Neuronal stem cell (in vitro differentiated cells): ENCODE data around the gene NTN5.
"Not testable (repeated sequence)": the region's sequence is repeated elsewhere in the genome, so short reads cannot be mapped to it uniquely, and the experiment has no call there.

Experiments used
- DNase-seq: peaks from one replicate; pipeline ENCODE4 v3.0.0-alpha.2; 2013; ENCODE audit warnings: low spot score
- H2AFZ ChIP-seq: one replicate; pipeline ENCODE4 v1.6.1; 2013; ENCODE audit warnings: mild to moderate bottlenecking, low read length, inconsistent platforms
- H2AK5ac ChIP-seq: 2 replicates; pipeline ENCODE4 v1.6.1; 2013; ENCODE audit warnings: low read depth, mild to moderate bottlenecking, inconsistent platforms, low read length, moderate library complexity, mixed read lengths
- H2BK120ac ChIP-seq: 2 replicates; pipeline ENCODE4 v1.6.1; 2013; ENCODE audit warnings: low read depth, mild to moderate bottlenecking, inconsistent platforms, low read length, moderate library complexity, mixed read lengths
- H2BK12ac ChIP-seq: one replicate; pipeline ENCODE4 v1.6.1; 2013; ENCODE audit warnings: low read length, inconsistent platforms
- H2BK15ac ChIP-seq: 2 replicates; pipeline ENCODE4 v1.6.1; 2013; ENCODE audit warnings: mild to moderate bottlenecking, low read length, inconsistent platforms, mixed read lengths
- H2BK5ac ChIP-seq: one replicate; pipeline ENCODE4 v1.6.1; 2013; ENCODE audit warnings: inconsistent platforms, mild to moderate bottlenecking, low read length, moderate library complexity
- H3K14ac ChIP-seq: one replicate; pipeline ENCODE4 v1.6.1; 2013; ENCODE audit warnings: low read length, inconsistent platforms
- H3K18ac ChIP-seq: 2 replicates; pipeline ENCODE4 v1.6.1; 2013; ENCODE audit warnings: low read length, inconsistent platforms
- H3K23ac ChIP-seq: 2 replicates; pipeline ENCODE4 v1.6.1; 2013; ENCODE audit warnings: low read depth, mild to moderate bottlenecking, mixed read lengths, low read length, inconsistent platforms; ENCODE audit not compliant: poor library complexity
- H3K27ac ChIP-seq: replicated peaks from 3 replicates; pipeline ENCODE4 v1.5.1; 2013; ENCODE audit warnings: low read length, inconsistent platforms
- H3K27me3 ChIP-seq, 3 experiments: 2 replicates each; pipeline ENCODE4 v1.6.1; 2013; ENCODE audit warnings: low read length in 3 of 3, mild to moderate bottlenecking in 2 of 3, inconsistent platforms in 1 of 3, low read depth in 1 of 3, mixed read lengths in 1 of 3, moderate library complexity in 1 of 3; ENCODE audit not compliant: control insufficient read depth in 3 of 3, insufficient read depth in 3 of 3
- H3K36me3 ChIP-seq, 2 donors: replicated peaks in 1 of 2; 2 replicates each; pipeline ENCODE4 v1.6.1; 2013; ENCODE audit warnings: low read length in 2 of 2; ENCODE audit not compliant: control insufficient read depth in 2 of 2, insufficient read depth in 2 of 2
- H3K4ac ChIP-seq: 2 replicates; pipeline ENCODE4 v1.6.1; 2013; ENCODE audit warnings: inconsistent platforms, mild to moderate bottlenecking, low read length, moderate library complexity
- H3K4me1 ChIP-seq, 2 donors: 1 replicate in 1 of 2; 2 replicates in 1 of 2; pipeline ENCODE4 v1.6.1; 2013; ENCODE audit warnings: low read length in 2 of 2, low read depth in 1 of 2; ENCODE audit not compliant: control insufficient read depth in 2 of 2, insufficient read depth in 1 of 2
- H3K4me2 ChIP-seq: one replicate; pipeline ENCODE4 v1.6.1; 2013; ENCODE audit warnings: mild to moderate bottlenecking, low read length, inconsistent platforms; ENCODE audit not compliant: insufficient read depth, poor library complexity, severe bottlenecking
- H3K4me3 ChIP-seq, 2 donors: 2 replicates each; pipeline ENCODE4 v1.5.1; 2013; ENCODE audit warnings: low read length in 2 of 2, mild to moderate bottlenecking in 2 of 2, inconsistent platforms in 1 of 2, moderate library complexity in 1 of 2
- H3K79me1 ChIP-seq: one replicate; pipeline ENCODE4 v1.6.1; 2013; ENCODE audit warnings: low read depth, mild to moderate bottlenecking, inconsistent platforms, low read length, moderate library complexity
- H3K9ac ChIP-seq: one replicate; pipeline ENCODE4 v1.6.1; 2013; ENCODE audit warnings: mild to moderate bottlenecking, low read depth, low read length, inconsistent platforms; ENCODE audit not compliant: poor library complexity
- H3K9me3 ChIP-seq, 2 donors: replicated peaks in 1 of 2; 2 replicates each; pipeline versions ENCODE3 to v1.6.1; 2013; ENCODE audit warnings: low read length in 2 of 2, mild to moderate bottlenecking in 2 of 2, inconsistent platforms in 1 of 2, low read depth in 1 of 2, mixed read lengths in 1 of 2, moderate library complexity in 1 of 2; ENCODE audit not compliant: control insufficient read depth in 2 of 2, insufficient read depth in 1 of 2
- H4K8ac ChIP-seq: one replicate; pipeline ENCODE4 v1.6.1; 2013; ENCODE audit warnings: low read depth, mild to moderate bottlenecking, inconsistent platforms, low read length, moderate library complexity
- H4K91ac ChIP-seq: one replicate; pipeline ENCODE4 v1.6.1; 2013; ENCODE audit warnings: low read length, low read depth, mild to moderate bottlenecking, inconsistent platforms; ENCODE audit not compliant: poor library complexity
- WGBS, 2 donors: extraction: QIAGEN DNeasy Blood & Tissue Kit; methylation state at CpG; one replicate each; pipeline ENCODE4 v1.1.7; 2013; ENCODE audit warnings: missing lambda C conversion rate in 2 of 2, mixed read lengths in 1 of 2; ENCODE audit not compliant: insufficient read length in 2 of 2, insufficient replicate concordance in 1 of 2; ENCODE audit errors: extremely low coverage in 2 of 2; 5-methylcytosine and 5-hydroxymethylcytosine counted together

The NTN5 gene

GRCh38 chr19:48658483-48658882 lies 14.3 kb downstream of the NTN5 start:
- H3K4me3 ChIP-seq = no peak overlapping the region
- peaks cover 5 to 9% of the 10 kb centered on the region in 2 donors for H3K4me1 ChIP-seq
- no peak overlapping the region for H2BK12ac ChIP-seq
- WGBS, 2 donors = no CpG with 5 or more reads among the region's 6 CpGs
- no peak overlapping the region for H3K4me2 ChIP-seq
- no peak overlapping the region for H3K18ac ChIP-seq
- H3K9ac ChIP-seq = no peak overlapping the region
- no peak overlapping the region for H3K14ac ChIP-seq
- H3K27me3 ChIP-seq = no peaks in the 10 kb centered on the region
- no peak overlapping the region for H2BK5ac ChIP-seq
- no peak overlapping the region for H2BK120ac ChIP-seq
- no peak overlapping the region for H2AFZ ChIP-seq
- H4K8ac ChIP-seq = no peak overlapping the region
- H3K36me3 ChIP-seq = no peaks in the 10 kb centered on the region
- H3K9me3 ChIP-seq = no peaks in the 10 kb centered on the region
- no peak overlapping the region for H3K23ac ChIP-seq
- H2BK15ac ChIP-seq = no peak overlapping the region
- no peak overlapping the region for H4K91ac ChIP-seq
- no peak overlapping the region for H3K4ac ChIP-seq
- no peak for DNase-seq
- no peak overlapping the region for H3K27ac ChIP-seq
- no peak overlapping the region for H2AK5ac ChIP-seq
- H3K79me1 ChIP-seq = no peaks in the 10 kb centered on the region

- H2BK5ac ChIP-seq, H3K79me1 ChIP-seq, H3K23ac ChIP-seq, H2BK15ac ChIP-seq, H2BK120ac ChIP-seq, H3K9ac ChIP-seq, H2AK5ac ChIP-seq, DNase-seq, H3K27ac ChIP-seq, H3K4me3 ChIP-seq, H4K91ac ChIP-seq, H2BK12ac ChIP-seq, H4K8ac ChIP-seq, H3K9me3 ChIP-seq, H2AFZ ChIP-seq, H3K18ac ChIP-seq, H3K4ac ChIP-seq, H3K27me3 ChIP-seq, H3K4me1 ChIP-seq, H3K4me2 ChIP-seq, H3K14ac ChIP-seq, H3K36me3 ChIP-seq: not testable (repeated sequence)
- no CpG with 5 or more reads among the region's 5 CpGs for WGBS, 2 donors
Observed at GRCh38 chr19:48657828-48658227, 15.0 kb downstream of the NTN5 start.

- no peak overlapping the region for H3K27ac ChIP-seq
- H3K23ac ChIP-seq = no peak overlapping the region
- H2AFZ ChIP-seq = peak overlapping the region; percentile 62
- no peak for DNase-seq
- H4K91ac ChIP-seq = no peak overlapping the region
- H2BK120ac ChIP-seq = no peak overlapping the region
- no peak overlapping the region for H2AK5ac ChIP-seq
- H3K14ac ChIP-seq = no peak overlapping the region
- no CpG with 5 or more reads among the region's 16 CpGs for WGBS, 2 donors
- H2BK5ac ChIP-seq = no peak overlapping the region
- H3K4ac ChIP-seq = no peak overlapping the region
- H3K4me3 ChIP-seq = no peak overlapping the region
- H3K27me3 ChIP-seq = no peaks in the 10 kb centered on the region
- peaks cover 5 to 9% of the 10 kb centered on the region in 2 donors for H3K4me1 ChIP-seq
- no peak overlapping the region for H3K9ac ChIP-seq
- no peak overlapping the region for H3K4me2 ChIP-seq
- H2BK15ac ChIP-seq = no peak overlapping the region
- no peaks in the 10 kb centered on the region for H3K79me1 ChIP-seq
- no peaks in the 10 kb centered on the region for H3K36me3 ChIP-seq
- H3K18ac ChIP-seq = no peak overlapping the region
- no peak overlapping the region for H2BK12ac ChIP-seq
- H4K8ac ChIP-seq = no peak overlapping the region
- no peaks in the 10 kb centered on the region for H3K9me3 ChIP-seq
Observed at GRCh38 chr19:48656840-48657474, 15.9 kb downstream of the NTN5 start.

GRCh38 chr19:48654299-48655059 lies 18.3 kb downstream of the NTN5 start:
- H3K4me2 ChIP-seq = no peak overlapping the region
- peak overlapping the region; percentile 87 for H2BK15ac ChIP-seq
- no peaks in the 10 kb centered on the region for H3K79me1 ChIP-seq
- peak overlapping the region; percentile 72 for H4K91ac ChIP-seq
- H2AFZ ChIP-seq = no peak overlapping the region
- no peak overlapping the region for H2BK5ac ChIP-seq
- no peaks in the 10 kb centered on the region for H3K36me3 ChIP-seq
- no peaks in the 10 kb centered on the region for H3K27me3 ChIP-seq
- no peaks in the 10 kb centered on the region for H3K9me3 ChIP-seq
- DNase-seq = no peak
- peak overlapping the region; percentile 89 for H3K23ac ChIP-seq
- no CpG with 5 or more reads among the region's 11 CpGs for WGBS, 2 donors
- no peak overlapping the region for H3K14ac ChIP-seq
- no peak overlapping the region for H2BK120ac ChIP-seq
- H4K8ac ChIP-seq = peak overlapping the region; percentile 48
- no peak overlapping the region for H3K4ac ChIP-seq
- peak overlapping the region; percentile 70 for H2AK5ac ChIP-seq
- peaks cover 5% of the 10 kb centered on the region in 2 donors for H3K4me1 ChIP-seq
- H3K4me3 ChIP-seq = no peak overlapping the region
- peak overlapping the region; percentile 77 for H3K18ac ChIP-seq
- no peak overlapping the region for H3K27ac ChIP-seq
- H2BK12ac ChIP-seq = no peak overlapping the region
- no peak overlapping the region for H3K9ac ChIP-seq
